BE2C (cell line): ENCODE data around the gene PFN2.
"Not testable (repeated sequence)": the region's sequence is repeated elsewhere in the genome, so short reads cannot be mapped to it uniquely, and the experiment has no call there.

ENCODE experiments used
- DNase-seq: peaks from one replicate; pipeline ENCODE4 v3.0.0-alpha.2; 2020
- H3K27me3 ChIP-seq: fragments of 250-450 bp; sonication (Bioruptor Pico); 2 replicates; pipeline ENCODE4 v1.5.1; 2020; ENCODE audit warnings: mild to moderate bottlenecking
- H3K36me3 ChIP-seq: fragments of 250-450 bp; sonication (Bioruptor Pico); 2 replicates; pipeline ENCODE4 v1.5.1; 2020; ENCODE audit warnings: mild to moderate bottlenecking
- H3K4me1 ChIP-seq: fragments of 250-450 bp; sonication (Bioruptor Pico); 2 replicates; pipeline ENCODE4 v1.5.1; 2020
- H3K4me3 ChIP-seq: 2 replicates; pipeline ENCODE4 v1.5.1; 2011; ENCODE audit warnings: low read depth, low read length
- H3K9me3 ChIP-seq: fragments of 250-450 bp; sonication (Bioruptor Pico); 2 replicates; pipeline ENCODE4 v1.5.1; 2020
- CTCF ChIP-seq: IDR thresholded peaks from 2 replicates; pipeline ENCODE4 v1.5.1; 2012; ENCODE audit warnings: mild to moderate bottlenecking, low read depth, low read length

Gene PFN2

GRCh38 chr3:149941186-149941585 lies 29.5 kb downstream of the PFN2 start:
- DNase-seq: no peak
- Histone ChIP-seq H3K9me3 (no peaks in the 10 kb centered on the region), H3K36me3 (peaks cover 6% of the 10 kb centered on the region; the same call in 1 of the 2 replicates), H3K4me1 (no peaks in the 10 kb centered on the region), H3K4me3 (no peak overlapping the region), H3K27me3 (no peaks in the 10 kb centered on the region)
- TF ChIP-seq CTCF: no peak

DNA sequence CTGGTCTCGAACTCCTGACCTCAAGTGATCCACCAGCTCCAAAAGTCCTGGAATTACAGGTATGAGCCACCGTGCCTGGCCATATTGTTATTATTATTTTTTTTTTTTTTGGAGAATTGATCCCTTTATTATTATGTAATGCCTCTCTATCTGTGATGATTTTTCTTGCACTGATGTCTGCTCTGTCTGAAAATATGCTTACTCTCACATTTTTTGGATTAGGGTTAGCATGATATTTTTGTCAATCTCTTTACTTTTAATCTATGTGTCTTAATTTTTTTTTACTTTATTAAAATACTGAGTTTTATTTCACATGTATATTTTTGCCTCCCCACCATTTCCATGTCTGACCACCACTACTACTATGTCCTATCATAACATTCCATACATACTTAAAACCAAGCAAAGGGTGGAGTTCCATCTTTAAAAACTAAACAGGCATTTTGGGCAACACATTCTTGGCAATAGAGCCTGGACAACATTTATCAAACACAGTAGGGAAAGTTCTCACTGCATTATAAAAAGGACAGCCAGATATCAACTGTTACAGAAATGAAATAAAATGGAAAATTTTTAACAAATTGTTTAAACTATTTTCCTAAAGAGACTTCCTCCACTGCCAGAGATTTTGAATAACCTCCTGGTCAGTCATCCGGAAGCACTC lies 32.2 kb downstream of the PFN2 start:
- H3K9me3 ChIP-seq, H3K27me3 ChIP-seq, H3K36me3 ChIP-seq, H3K4me1 ChIP-seq, H3K4me3 ChIP-seq, DNase-seq: not testable (repeated sequence)

DNA sequence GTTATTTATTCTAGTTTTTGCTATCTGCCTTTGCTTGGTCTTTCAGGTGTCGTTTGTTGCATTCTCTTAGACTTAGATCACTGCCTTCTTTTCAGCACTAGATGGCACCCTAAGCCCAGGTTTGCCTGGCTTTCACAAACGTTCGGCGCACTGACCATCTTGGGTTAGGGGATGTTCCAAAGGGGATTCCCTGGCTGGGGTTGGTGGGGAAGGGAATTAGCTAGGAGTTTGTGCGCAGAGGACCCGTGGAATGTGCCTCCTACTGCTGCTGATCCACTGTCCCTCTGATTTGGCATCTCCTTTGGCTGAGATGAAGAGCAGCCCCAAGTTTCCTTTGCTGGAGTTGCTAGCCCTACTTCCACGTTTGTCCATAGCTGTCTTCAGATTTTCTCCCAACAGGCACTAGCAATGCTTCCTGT lies 33.9 kb downstream of the PFN2 start:
- peak; percentile 72 for DNase-seq
- Histone ChIP-seq H3K36me3 (no peaks in the 10 kb centered on the region), H3K27me3 (no peaks in the 10 kb centered on the region), H3K9me3 (no peaks in the 10 kb centered on the region), H3K4me3 (no peak overlapping the region), H3K4me1 (no peaks in the 10 kb centered on the region)
- TF ChIP-seq CTCF: peak; percentile 93

GRCh38 chr3:149934524-149934923 lies 36.2 kb downstream of the PFN2 start:
- Histone ChIP-seq H3K4me1 (no peaks in the 10 kb centered on the region), H3K4me3 (no peak overlapping the region), H3K36me3 (no peaks in the 10 kb centered on the region), H3K27me3 (no peaks in the 10 kb centered on the region), H3K9me3 (no peaks in the 10 kb centered on the region)
- DNase-seq: no peak
- TF ChIP-seq CTCF: no peak

- Histone ChIP-seq H3K4me3 (no peak overlapping the region), H3K27me3 (no peaks in the 10 kb centered on the region), H3K9me3 (no peaks in the 10 kb centered on the region; the same call in 1 of the 2 replicates), H3K4me1 (no peaks in the 10 kb centered on the region), H3K36me3 (no peaks in the 10 kb centered on the region)
- no peak for TF ChIP-seq CTCF
- no peak for DNase-seq
Observed at GRCh38 chr3:149933858-149934257, 36.8 kb downstream of the PFN2 start.

- H3K36me3 ChIP-seq: no peaks in the 10 kb centered on the region
- DNase-seq: no peak
- no peak overlapping the region for H3K4me3 ChIP-seq
- H3K9me3 ChIP-seq: no peaks in the 10 kb centered on the region; the same call in 1 of the 2 replicates
- no peaks in the 10 kb centered on the region for H3K27me3 ChIP-seq
- no peaks in the 10 kb centered on the region for H3K4me1 ChIP-seq
- TF ChIP-seq CTCF: no peak
Observed at GRCh38 chr3:149933008-149933407, 37.7 kb downstream of the PFN2 start.
